BE2C (cell line): Measurements from ENCODE around the gene RHEX.
A peak's percentile ranks its signal among the peaks of the same experiment; 100 is the strongest.

Source experiments
- DNase-seq: peaks from one replicate; pipeline ENCODE4 v3.0.0-alpha.2; 2020
- H3K27me3 ChIP-seq: fragments of 250-450 bp; sonication (Bioruptor Pico); 2 replicates; pipeline ENCODE4 v1.5.1; 2020; ENCODE audit warnings: mild to moderate bottlenecking
- H3K36me3 ChIP-seq: fragments of 250-450 bp; sonication (Bioruptor Pico); 2 replicates; pipeline ENCODE4 v1.5.1; 2020; ENCODE audit warnings: mild to moderate bottlenecking
- H3K4me1 ChIP-seq: fragments of 250-450 bp; sonication (Bioruptor Pico); 2 replicates; pipeline ENCODE4 v1.5.1; 2020
- H3K4me3 ChIP-seq: 2 replicates; pipeline ENCODE4 v1.5.1; 2011; ENCODE audit warnings: low read depth, low read length
- H3K9me3 ChIP-seq: fragments of 250-450 bp; sonication (Bioruptor Pico); 2 replicates; pipeline ENCODE4 v1.5.1; 2020
- CTCF ChIP-seq: IDR thresholded peaks from 2 replicates; pipeline ENCODE4 v1.5.1; 2012; ENCODE audit warnings: mild to moderate bottlenecking, low read depth, low read length

Gene RHEX

GRCh38 chr1:206074839-206075238 lies 21.9 kb downstream of the RHEX start:
- no peaks in the 10 kb centered on the region for H3K9me3 ChIP-seq
- no peak for DNase-seq
- H3K27me3 ChIP-seq: peaks cover 10% of the 10 kb centered on the region
- no peaks in the 10 kb centered on the region for H3K4me1 ChIP-seq
- no peak overlapping the region for H3K4me3 ChIP-seq
- TF ChIP-seq CTCF: 0 out of 2 replicates have a peak, but pooled peaks have one; percentile 2
- H3K36me3 ChIP-seq: no peaks in the 10 kb centered on the region

DNA sequence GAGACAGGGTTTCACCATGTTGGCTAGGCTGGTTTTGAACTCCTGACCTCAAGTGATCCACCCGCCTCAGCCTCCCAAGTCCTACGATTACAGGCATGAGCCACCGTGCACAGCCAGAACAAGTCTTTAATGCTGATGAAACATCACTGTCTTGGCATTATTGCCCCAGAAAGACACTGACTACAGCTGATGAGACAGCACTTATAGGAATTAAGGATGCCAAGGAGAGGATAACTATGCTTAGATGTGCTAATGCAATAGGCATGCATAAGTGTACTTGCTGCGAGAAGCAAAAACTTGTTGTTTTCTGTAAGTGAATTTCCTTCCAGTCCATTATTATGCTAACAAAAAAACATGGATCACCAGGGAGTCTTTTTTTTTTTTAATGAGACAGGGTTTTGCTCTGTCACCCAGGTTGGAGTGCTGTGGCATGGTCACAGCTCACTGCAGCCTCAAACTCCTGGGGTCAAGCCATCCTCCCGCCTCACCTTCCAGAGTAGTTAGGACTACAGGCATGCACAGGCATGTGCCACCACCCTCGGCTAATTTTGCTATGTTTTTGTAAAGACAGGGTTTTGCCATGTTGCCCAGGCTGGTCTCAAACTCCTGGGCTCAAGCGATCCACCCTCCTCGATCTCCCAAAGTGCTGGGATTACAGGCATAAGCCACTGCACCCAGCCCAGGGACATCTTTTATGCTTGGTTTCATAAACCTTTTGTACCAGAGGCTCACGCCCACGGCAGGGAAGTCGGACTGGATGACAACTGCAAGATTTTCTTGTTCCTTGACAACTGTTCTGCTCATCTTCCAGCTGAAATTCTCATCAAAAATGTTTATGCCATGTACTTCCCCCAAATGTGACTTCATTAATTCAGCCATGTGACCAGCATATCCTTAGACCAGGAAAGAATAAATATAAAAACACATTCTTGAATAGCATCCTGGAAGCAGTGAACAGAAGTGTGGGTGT lies 23.1 kb downstream of the RHEX start:
- H3K4me1 ChIP-seq: no peaks in the 10 kb centered on the region
- H3K4me3 ChIP-seq: no peak overlapping the region
- no peaks in the 10 kb centered on the region for H3K36me3 ChIP-seq
- H3K27me3 ChIP-seq: peaks cover 8% of the 10 kb centered on the region
- no peak for TF ChIP-seq CTCF
- H3K9me3 ChIP-seq: no peaks in the 10 kb centered on the region
- DNase-seq: no peak

- H3K27me3 ChIP-seq: peaks cover 12% of the 10 kb centered on the region
- no peak for DNase-seq
- H3K9me3 ChIP-seq: no peaks in the 10 kb centered on the region
- no peaks in the 10 kb centered on the region for H3K4me1 ChIP-seq
- H3K36me3 ChIP-seq: no peaks in the 10 kb centered on the region
- TF ChIP-seq CTCF: no peak
- H3K4me3 ChIP-seq: no peak overlapping the region
Observed at GRCh38 chr1:206079135-206079534, 26.2 kb downstream of the RHEX start.

- Histone ChIP-seq H3K9me3 (no peaks in the 10 kb centered on the region), H3K4me3 (no peak overlapping the region), H3K36me3 (no peaks in the 10 kb centered on the region), H3K27me3 (peaks cover 17% of the 10 kb centered on the region), H3K4me1 (no peaks in the 10 kb centered on the region)
- TF ChIP-seq CTCF: no peak
- DNase-seq: no peak
Observed at GRCh38 chr1:206080026-206080820, 27.2 kb downstream of the RHEX start.

DNA sequence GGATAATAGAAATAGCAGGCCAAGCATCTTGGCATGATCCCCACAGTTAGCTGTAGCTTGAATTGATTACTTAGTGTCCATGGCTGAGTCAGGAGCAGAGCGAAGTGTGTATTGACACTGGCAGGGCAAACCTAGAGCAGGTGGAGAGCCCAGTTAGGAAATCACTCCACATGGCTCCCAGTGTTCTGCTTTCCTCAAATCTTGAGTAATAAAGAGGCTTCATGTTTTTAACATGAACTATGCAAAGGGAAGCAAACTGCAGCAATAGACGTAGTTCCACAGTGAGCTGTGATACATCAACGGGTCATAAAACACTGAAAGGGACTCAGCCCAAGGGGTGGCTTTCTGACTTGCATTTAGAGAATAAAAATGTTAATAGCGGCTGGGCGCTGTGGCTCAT lies 28.9 kb downstream of the RHEX start:
- Histone ChIP-seq H3K9me3 (no peaks in the 10 kb centered on the region), H3K27me3 (peaks cover 9% of the 10 kb centered on the region), H3K4me3 (no peak overlapping the region), H3K4me1 (no peaks in the 10 kb centered on the region), H3K36me3 (no peaks in the 10 kb centered on the region)
- no peak for DNase-seq
- no peak for TF ChIP-seq CTCF
